T47D (cell line): ENCODE results near the gene CDC45.
"Not testable (repeated sequence)": the region's sequence is repeated elsewhere in the genome, so short reads cannot be mapped to it uniquely, and the experiment has no call there.

ENCODE experiments used
- DNase-seq, 2 experiments: peaks; one replicate each; pipeline versions ENCODE4 v3.0.0 to v3.0.0-alpha.2; 2011 to 2012; ENCODE audit warnings: low read depth in 1 of 2, low spot score in 1 of 2
- JUND ChIP-seq: IDR thresholded peaks from 2 replicates; pipeline ENCODE4 v1.6.1; 2012; ENCODE audit warnings: low read depth
- in situ Hi-C: cut with HindIII; loops from 2 replicates; pipeline ENCODE4 v1.10.0; 2016; ENCODE audit warnings: low sequenced_read_pairs, low pct_unique_long_range_greater_than_20kb

CDC45 gene

GRCh38 chr22:19479355-19480172 lies at the start of gene CDC45:
TSS of gene CDC45 (plus strand) at chr22:19479920. CDS start at chr22:19479969, 49 bp downstream.
- DNase-seq, result peak; percentile 93 to 97
- TF ChIP-seq JUND, result no peak
- in situ Hi-C loops, result no loop called here

GRCh38 chr22:19429950-19430889 lies 49.5 kb upstream of the CDC45 start:
- in situ Hi-C loops, result no loop called here
- no peak for TF ChIP-seq JUND
- no peak for DNase-seq

DNA sequence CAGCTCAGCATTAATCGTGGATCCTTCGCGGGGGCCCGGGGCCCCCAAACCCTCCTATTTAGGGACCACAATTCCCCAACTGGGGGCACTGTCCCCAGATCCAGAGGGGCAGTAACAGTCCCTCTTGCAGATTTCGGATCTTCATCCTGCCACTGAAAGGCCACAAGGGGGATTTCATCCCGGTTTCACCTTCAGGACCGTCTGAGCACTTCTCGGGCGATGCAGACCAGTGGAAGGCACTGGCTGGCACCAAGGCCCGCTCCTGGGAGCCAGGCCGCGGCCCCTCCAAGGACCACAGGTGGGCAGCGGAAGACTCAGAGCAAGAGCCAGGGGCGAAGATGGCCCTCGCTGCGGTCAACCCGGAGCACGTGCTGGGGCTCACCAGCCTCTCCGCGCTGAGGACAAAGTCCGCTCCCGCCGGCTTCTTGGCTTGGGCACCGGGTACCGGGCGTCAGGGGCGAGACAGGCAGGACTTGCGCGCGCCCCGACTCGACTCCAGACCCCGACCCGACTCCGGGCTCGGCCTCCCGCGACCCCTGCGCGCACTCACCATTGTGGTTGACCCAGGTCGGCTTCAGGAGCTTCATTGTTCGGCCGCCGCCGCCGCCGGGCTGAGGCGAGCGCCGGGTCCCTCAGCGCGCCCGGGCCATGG lies 48.7 kb upstream of the CDC45 start:
- in situ Hi-C loops, result no loop called here
- no peak for TF ChIP-seq JUND
- peak in 1 of 2 experiments; percentile 23 for DNase-seq

DNA sequence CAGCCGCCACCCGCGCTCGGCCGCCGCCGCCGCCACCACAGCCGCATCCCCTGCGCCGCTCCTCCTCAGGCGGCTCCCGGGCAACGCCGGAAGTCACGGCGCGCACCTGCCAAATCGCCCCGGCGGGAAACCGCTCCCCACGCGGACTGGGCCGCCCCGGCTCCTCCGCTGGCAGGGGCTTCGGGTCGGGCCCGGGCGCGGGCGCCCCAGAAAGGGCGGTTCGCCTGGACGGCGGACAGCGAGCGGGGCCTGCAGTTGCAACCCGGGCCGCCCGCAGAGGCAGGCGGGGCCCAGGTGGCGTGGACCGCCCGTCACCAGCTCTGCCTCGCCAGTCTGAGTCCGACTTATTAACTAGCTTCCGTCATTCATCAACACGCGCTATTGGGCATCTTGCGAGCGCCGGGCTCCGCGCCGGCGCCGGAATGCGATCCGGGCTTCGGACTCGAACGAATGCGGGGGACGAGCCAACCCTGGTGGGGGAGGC lies 48.0 kb upstream of the CDC45 start, which contains the start of gene HIRA:
Gene HIRA (minus strand): TSS at position 85 of the 484 bp plus-strand sequence. CDS start 257 bp downstream, outside the sequence.
- in situ Hi-C loops, result no loop called here
- TF ChIP-seq JUND, result no peak
- peak; percentile 34 to 76 for DNase-seq

DNA sequence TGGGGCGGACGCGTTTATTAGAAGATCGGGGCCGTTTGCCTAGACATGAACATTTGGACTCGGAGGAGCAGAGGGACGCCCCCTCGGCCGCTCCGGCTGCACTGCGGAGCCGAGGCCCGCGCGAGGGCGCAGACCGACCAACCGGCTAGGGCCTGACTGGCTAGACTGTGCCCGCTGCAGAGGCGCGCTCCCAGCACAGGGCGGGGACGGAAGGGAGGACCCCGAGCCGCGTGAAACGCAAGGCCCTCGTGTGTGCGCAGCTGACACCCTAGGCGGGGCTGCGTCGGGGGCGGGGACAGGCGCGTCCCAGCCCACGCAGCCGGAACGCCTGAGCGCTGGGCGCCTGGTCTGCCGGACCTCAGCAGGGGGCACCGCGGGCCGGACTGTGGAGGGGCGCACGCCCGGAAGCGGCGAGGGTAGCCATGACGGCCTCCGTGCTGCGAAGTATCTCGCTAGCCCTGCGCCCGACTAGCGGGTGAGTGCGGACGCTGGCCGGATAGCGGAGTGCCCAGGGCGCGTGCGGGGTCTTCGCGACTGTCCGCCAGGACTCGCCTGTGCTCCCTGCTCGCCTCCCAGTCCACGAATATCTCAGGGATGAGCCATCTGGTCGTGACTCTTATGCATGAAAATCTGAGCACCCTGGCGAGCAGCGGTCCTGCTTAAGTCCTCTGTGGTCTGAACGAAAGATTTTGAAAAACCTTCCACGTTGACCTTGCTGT lies 47.4 kb upstream of the CDC45 start, which contains the start of gene MRPL40:
Gene MRPL40 (plus strand): TSS at position 413 of the 719 bp plus-strand sequence. CDS start 10 bp downstream, at position 423.
- in situ Hi-C loops, result no loop called here
- TF ChIP-seq JUND, result no peak
- DNase-seq, result peak; percentile 86 to 93

GRCh38 chr22:19434401-19434800 lies 45.3 kb upstream of the CDC45 start:
- TF ChIP-seq JUND, result no peak
- in situ Hi-C loops, result no loop called here

DNA sequence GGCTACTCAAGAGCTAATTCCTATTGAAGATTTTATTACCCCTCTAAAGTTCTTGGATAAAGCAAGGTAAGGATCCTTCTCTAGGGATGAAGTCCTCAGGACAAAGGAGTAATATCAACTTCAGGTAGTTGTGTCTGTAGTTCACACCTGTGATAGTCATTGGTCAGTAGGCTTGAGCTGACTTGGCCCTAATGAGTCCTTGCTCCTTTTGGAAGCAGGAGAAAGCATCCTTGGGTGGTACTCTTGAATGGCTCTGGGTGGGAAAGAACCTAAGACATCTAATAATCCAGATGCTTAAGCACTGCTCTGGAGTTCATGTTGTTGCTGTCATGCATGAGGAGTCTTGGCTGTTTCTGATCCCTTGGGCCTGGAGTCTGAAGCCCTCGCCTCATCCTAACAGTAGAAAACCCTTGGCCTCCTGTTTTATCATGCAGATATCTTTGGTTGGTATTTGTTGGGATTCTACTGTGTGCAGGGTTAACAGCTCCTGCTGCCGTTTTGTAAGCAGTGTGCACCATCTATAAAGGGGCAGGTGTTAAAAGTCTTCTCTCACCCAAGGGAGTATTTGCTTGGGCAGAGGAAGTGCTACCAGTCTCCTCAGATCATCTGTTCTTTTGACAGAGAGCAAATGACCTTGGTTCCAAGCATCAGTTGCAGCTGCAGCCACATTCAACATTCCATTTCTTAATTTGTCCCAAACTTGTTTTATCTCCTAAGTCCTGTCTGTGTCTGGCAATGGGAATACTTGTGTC lies 44.7 kb upstream of the CDC45 start:
- in situ Hi-C loops, result no loop called here
- no peak for DNase-seq
- TF ChIP-seq JUND, result no peak

More at GRCh38 chr22:19434401-19434800, 45.3 kb upstream of the CDC45 start:
- no peak for DNase-seq

GRCh38 chr22:19436444-19437161 lies 43.1 kb upstream of the CDC45 start:
- in situ Hi-C loops, DNase-seq: not testable (repeated sequence)

- TF ChIP-seq JUND, result no peak
- in situ Hi-C loops, result no loop called here
- DNase-seq, result no peak
These were observed 41.4 kb upstream of the CDC45 start for GRCh38 chr22:19438298-19438697.

DNA sequence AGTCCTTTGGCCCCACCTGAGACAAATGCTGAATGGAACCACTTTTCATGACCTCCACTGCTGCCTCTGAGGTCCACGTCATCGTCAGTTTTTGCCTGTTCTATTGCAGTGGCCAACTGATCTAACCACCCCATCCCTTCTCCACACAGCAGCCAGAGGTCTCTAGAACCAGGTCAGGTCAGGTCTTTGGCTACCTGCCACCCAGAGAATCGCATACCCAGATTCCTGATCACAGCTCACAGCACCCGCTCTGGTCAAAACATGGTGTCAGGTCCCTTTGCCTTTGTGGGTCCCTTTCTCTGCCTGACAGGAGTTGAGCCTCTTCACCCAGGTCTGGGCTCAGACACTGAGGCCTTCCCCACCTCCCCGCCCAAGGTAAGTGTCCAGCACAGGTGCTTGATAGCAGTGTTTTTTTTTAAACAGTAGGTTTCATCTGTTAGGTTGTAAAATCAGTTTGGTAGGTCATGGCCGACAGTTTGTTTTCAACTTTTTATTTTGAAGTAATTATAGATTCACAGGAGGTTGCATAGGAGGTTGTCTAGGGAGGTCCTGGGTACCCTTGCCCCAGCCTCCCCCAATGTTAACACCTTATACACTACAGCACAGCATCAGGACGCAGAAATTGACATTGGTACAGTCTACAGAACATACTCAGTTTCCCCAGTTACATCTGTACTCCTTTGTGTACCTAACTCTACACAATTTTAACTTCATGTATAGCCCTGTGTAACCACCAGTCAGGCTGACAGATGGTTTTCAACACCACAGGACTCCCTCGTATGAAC lies 39.1 kb upstream of the CDC45 start:
- in situ Hi-C loops, result no loop called here
- no peak for TF ChIP-seq JUND
- DNase-seq, result no peak
